ENCODE results near the gene ANKS1A. TPM values are rescaled to one million over a fixed set of nuclear protein-coding genes. Genes with fewer than 3 reads are reported as not detected.

The ANKS1A gene
- total RNA-seq, 1 experiment from 2014 or later, result 20.9 TPM

GRCh38 chr6:35028781-35029769, 140.0 kb downstream of the ANKS1A start:
- DNase-seq, result no peak
- H3K4me3 ChIP-seq, result no peak overlapping the region
- 0 out of 2 replicates have a peak, but pooled peaks cover 2% of the 10 kb centered on the region for H3K36me3 ChIP-seq
- no peaks in the 10 kb centered on the region for H3K27me3 ChIP-seq
- no peaks in the 10 kb centered on the region for H3K9me3 ChIP-seq

DNA sequence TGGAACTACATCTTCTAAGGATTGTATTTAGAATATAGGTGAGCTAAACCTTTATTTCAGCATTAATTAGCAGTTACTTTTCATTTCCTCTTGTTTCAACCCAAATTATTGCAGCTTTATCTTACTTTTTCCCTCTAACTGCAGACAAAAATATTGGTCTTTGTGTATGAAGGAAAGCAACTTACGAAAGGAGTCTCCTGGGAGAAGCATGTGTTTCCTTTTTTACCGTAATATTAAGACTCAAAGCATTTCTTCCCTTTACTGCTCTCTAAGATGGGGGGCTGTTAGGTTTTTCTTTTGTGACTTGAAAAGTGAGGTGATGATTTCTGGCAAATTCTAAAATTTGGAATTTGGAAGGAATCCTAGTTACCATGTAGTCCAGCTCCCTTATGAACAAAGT, 141.0 kb downstream of the ANKS1A start:
- Histone ChIP-seq H3K27me3 (no peaks in the 10 kb centered on the region), H3K36me3 (0 out of 2 replicates have a peak, but pooled peaks cover 2% of the 10 kb centered on the region), H3K9me3 (no peaks in the 10 kb centered on the region), H3K4me3 (no peak overlapping the region)
- no peak for DNase-seq

DNA sequence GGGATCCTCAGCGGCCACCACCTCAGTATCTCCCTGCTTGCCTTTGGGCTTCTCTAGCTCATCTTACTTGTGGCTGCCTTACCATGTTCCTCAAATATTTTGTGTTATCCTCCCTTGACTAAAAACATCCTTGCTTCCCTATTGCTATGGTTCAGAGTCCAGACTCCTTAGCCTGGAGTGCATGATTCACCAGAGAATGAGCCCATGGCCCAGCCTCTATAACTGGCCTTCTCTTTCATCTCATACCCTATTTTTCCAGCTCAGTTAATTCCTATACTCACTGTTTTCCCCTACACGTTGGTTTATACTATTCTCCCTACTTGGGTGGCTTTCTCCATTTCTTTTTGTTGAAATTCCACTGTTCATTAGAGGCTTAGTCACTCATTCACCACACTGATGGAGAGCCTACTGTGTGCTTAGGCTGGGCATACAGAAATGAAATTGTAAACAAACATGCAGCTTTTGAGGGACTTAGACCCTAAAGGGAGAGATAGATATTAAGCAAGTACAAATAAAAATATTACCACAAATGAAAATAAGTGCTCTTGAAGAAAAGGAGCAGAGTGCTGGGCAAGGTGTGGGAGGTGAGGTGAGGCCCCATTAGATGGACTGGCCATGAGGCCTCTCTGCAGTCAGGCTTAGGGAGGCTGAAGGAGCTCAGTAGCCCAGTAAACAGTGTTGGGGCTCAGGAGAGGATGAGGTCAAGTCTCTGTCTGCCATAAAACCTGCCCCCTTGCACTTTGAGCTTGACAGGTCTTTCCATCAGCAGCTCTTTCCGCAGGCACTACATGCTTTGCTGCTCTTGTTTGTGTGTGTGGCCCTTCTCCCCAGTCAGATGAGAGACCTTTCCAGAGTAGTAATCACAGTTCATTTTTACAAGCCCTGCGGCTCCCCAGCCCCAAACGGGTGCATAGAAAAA, 142.8 kb downstream of the ANKS1A start:
- Histone ChIP-seq H3K36me3 (0 out of 2 replicates have a peak, but pooled peaks cover 2% of the 10 kb centered on the region), H3K4me3 (no peak overlapping the region), H3K9me3 (no peaks in the 10 kb centered on the region), H3K27me3 (no peaks in the 10 kb centered on the region)
- DNase-seq, result no peak

DNA sequence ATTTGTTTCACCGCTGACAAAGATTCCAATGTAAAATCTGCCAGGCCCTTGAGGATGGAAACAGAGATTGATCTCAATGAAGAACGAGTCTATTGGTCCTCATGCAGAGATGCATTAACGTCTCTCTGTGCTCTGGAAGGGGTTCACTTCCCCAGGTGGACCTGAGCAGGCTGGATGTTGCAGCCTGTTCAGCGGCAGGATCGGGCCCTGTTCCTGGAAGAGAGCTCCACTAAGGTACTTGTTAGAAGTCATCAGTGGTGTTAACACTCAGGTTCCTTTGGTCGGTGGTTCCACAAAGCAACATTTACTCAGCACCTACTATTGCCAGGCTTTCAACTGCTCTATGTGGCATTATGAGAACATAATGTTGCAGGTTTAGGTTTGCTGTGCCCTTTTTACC, 144.6 kb downstream of the ANKS1A start:
- no peak for DNase-seq
- Histone ChIP-seq H3K27me3 (no peaks in the 10 kb centered on the region), H3K36me3 (0 out of 2 replicates have a peak, but pooled peaks cover 1% of the 10 kb centered on the region), H3K4me3 (no peak overlapping the region), H3K9me3 (no peaks in the 10 kb centered on the region)

GRCh38 chr6:35034411-35035191, 145.5 kb downstream of the ANKS1A start:
- Histone ChIP-seq H3K4me3 (no peak overlapping the region), H3K9me3 (no peaks in the 10 kb centered on the region), H3K27me3 (no peaks in the 10 kb centered on the region), H3K36me3 (no peaks in the 10 kb centered on the region; the same call in 1 of the 2 replicates)
- peak; percentile 66 for DNase-seq

GRCh38 chr6:35035481-35036030, 146.5 kb downstream of the ANKS1A start:
- no peaks in the 10 kb centered on the region; the same call in 1 of the 2 replicates for H3K36me3 ChIP-seq
- H3K9me3 ChIP-seq, result no peaks in the 10 kb centered on the region
- H3K4me3 ChIP-seq, result no peak overlapping the region
- H3K27me3 ChIP-seq, result no peaks in the 10 kb centered on the region
- DNase-seq, result no peak

GRCh38 chr6:35036059-35036827, 147.2 kb downstream of the ANKS1A start:
- Histone ChIP-seq H3K36me3 (no peaks in the 10 kb centered on the region; the same call in 1 of the 2 replicates), H3K4me3 (no peak overlapping the region), H3K27me3 (no peaks in the 10 kb centered on the region), H3K9me3 (no peaks in the 10 kb centered on the region)
- no peak for DNase-seq

GRCh38 chr6:35036828-35037663, 148.0 kb downstream of the ANKS1A start:
- H3K36me3 ChIP-seq, result no peaks in the 10 kb centered on the region; the same call in 1 of the 2 replicates
- no peak overlapping the region for H3K4me3 ChIP-seq

GRCh38 chr6:35037664-35038038, 148.6 kb downstream of the ANKS1A start:
- H3K9me3 ChIP-seq, result no peaks in the 10 kb centered on the region
- DNase-seq, result no peak
- H3K36me3 ChIP-seq, result no peaks in the 10 kb centered on the region; the same call in 1 of the 2 replicates
- no peak overlapping the region for H3K4me3 ChIP-seq
- no peaks in the 10 kb centered on the region for H3K27me3 ChIP-seq

More at GRCh38 chr6:35036828-35037663, 148.0 kb downstream of the ANKS1A start:
- Histone ChIP-seq H3K27me3 (no peaks in the 10 kb centered on the region), H3K9me3 (no peaks in the 10 kb centered on the region)
- DNase-seq, result no peak

GRCh38 chr6:35038076-35038475, 149.0 kb downstream of the ANKS1A start:
- DNase-seq, result no peak
- Histone ChIP-seq H3K4me3 (no peak overlapping the region), H3K27me3 (no peaks in the 10 kb centered on the region), H3K9me3 (no peaks in the 10 kb centered on the region), H3K36me3 (no peaks in the 10 kb centered on the region; the same call in 1 of the 2 replicates)

DNA sequence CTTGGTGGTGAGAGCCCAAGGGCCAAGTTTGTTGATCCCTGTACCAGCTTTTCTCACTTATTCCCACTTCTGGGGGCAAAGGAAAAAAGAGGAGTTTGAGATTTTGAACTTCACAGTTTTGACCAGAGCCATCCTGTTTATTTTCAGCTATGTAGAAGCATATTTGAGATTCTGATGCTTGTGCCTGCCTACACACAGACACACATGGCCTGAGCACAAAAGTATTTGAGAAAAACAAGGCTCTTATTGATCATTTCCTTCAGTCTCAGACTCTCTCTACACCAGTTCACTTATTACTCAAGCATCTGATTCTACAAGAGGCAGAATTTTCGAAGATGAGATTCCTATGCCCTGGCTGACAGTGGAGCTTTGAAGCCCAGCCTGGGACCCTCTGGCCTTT, 151.3 kb downstream of the ANKS1A start:
- H3K4me3 ChIP-seq, result no peak overlapping the region
- DNase-seq, result no peak
- no peaks in the 10 kb centered on the region; the same call in 1 of the 2 replicates for H3K36me3 ChIP-seq
- no peaks in the 10 kb centered on the region for H3K27me3 ChIP-seq
- no peaks in the 10 kb centered on the region for H3K9me3 ChIP-seq

GRCh38 chr6:35041086-35041861, 152.2 kb downstream of the ANKS1A start:
- H3K36me3 ChIP-seq, result no peaks in the 10 kb centered on the region; the same call in 1 of the 2 replicates
- DNase-seq, result no peak
- no peaks in the 10 kb centered on the region for H3K9me3 ChIP-seq
- no peak overlapping the region for H3K4me3 ChIP-seq
- H3K27me3 ChIP-seq, result no peaks in the 10 kb centered on the region

DNA sequence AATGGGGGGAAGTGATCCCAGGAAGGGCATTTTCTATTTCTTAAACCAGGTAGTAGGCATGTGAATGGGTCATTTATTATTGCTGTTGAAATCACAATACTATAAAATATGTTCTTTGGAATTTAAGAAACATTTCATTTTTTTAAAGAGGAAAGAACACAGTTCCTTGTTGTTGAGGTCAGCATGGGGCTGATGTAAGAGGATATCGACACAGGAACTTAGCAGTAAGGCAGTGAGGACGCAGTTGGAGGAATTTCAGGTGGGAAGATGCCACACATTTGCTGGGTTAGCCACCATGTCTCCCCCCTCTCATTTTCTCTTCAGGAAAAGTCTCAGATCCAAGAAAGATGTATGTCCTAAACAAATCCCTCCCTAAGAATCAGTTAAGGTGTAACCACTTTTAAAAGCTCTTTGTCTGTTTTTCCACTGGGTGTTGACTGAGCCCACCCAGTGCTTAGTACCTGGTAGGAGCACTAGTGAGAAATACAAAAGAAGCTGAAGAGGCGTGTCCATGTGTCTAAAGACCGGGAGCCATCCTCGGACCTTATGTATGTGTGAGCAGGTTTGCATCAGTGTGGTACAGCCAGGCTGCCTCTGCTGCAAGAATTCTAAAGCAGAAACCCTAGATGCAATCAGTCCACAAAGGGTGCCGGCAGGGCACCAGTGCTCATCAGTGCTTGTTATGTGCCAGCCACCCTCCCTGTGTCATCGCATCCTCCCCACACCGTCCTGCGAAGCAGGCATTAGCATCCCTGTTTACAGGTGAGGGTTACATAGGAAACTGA, 153.2 kb downstream of the ANKS1A start:
- H3K36me3 ChIP-seq, result no peaks in the 10 kb centered on the region; the same call in 1 of the 2 replicates
- H3K27me3 ChIP-seq, result no peaks in the 10 kb centered on the region
- H3K4me3 ChIP-seq, result no peak overlapping the region
- no peaks in the 10 kb centered on the region for H3K9me3 ChIP-seq
- DNase-seq, result no peak

All from MG63 (cell line).